Fibroblast of lung (primary cell): ENCODE measurements around the gene CTNNA1. TPM values are rescaled to one million over a fixed set of nuclear protein-coding genes. Genes with fewer than 3 reads are reported as not detected.

ENCODE experiments used
- DNase-seq, 2 donors: peaks; one replicate each; pipeline versions ENCODE4 v3.0.0 to v3.0.0-alpha.2; 2010; ENCODE audit warnings: low read depth in 2 of 2
- H2AFZ ChIP-seq: 2 replicates; pipeline ENCODE4 v1.5.1; 2012; ENCODE audit warnings: low read length, control low read depth, inconsistent platforms
- H3K27ac ChIP-seq: 2 replicates; pipeline ENCODE4 v1.5.1; 2011; ENCODE audit warnings: low read length, control low read depth; ENCODE audit not compliant: insufficient read depth
- H3K27me3 ChIP-seq: 2 replicates; pipeline ENCODE4 v1.5.1; 2011; ENCODE audit warnings: mild to moderate bottlenecking, low read length; ENCODE audit not compliant: control insufficient read depth, insufficient read depth
- H3K36me3 ChIP-seq: 2 replicates; pipeline ENCODE4 v1.5.1; 2011; ENCODE audit warnings: low read length; ENCODE audit not compliant: control insufficient read depth, insufficient read depth
- H3K4me1 ChIP-seq: 2 replicates; pipeline ENCODE4 v1.5.1; 2011; ENCODE audit warnings: low read length; ENCODE audit not compliant: control insufficient read depth, insufficient read depth; ENCODE audit errors: extremely low read depth
- H3K4me2 ChIP-seq: 2 replicates; pipeline ENCODE4 v1.5.1; 2011; ENCODE audit warnings: low read length, control low read depth; ENCODE audit not compliant: insufficient read depth; ENCODE audit errors: extremely low read depth
- H3K4me3 ChIP-seq, 4 experiments: fragments of 200-600 bp in 1 of 4; sonication (generic) in 1 of 4; replicated peaks in 1 of 4; 2 replicates each; pipeline ENCODE4 v1.5.1; 2011 to 2016; ENCODE audit warnings: low read length in 4 of 4, low read depth in 3 of 4, mild to moderate bottlenecking in 3 of 4, control low read depth in 2 of 4, inconsistent platforms in 1 of 4, mixed read lengths in 1 of 4; ENCODE audit not compliant: insufficient read depth in 1 of 4; ENCODE audit errors: control extremely low read depth in 1 of 4
- H3K79me2 ChIP-seq: 2 replicates; pipeline ENCODE4 v1.5.1; 2012; ENCODE audit warnings: mild to moderate bottlenecking, low read length, inconsistent platforms; ENCODE audit not compliant: control insufficient read depth, insufficient read depth
- H3K9ac ChIP-seq: 2 replicates; pipeline ENCODE4 v1.5.1; 2011; ENCODE audit warnings: mild to moderate bottlenecking, low read length, control low read depth; ENCODE audit not compliant: insufficient read depth
- H3K9me3 ChIP-seq: 2 replicates; pipeline ENCODE4 v1.5.1; 2012; ENCODE audit warnings: low read depth, low read length; ENCODE audit not compliant: control insufficient read depth, insufficient read depth
- H4K20me1 ChIP-seq: 2 replicates; pipeline ENCODE4 v1.5.1; 2011; ENCODE audit warnings: low read length; ENCODE audit not compliant: control insufficient read depth, insufficient read depth; ENCODE audit errors: extremely low read depth
- EZH2 ChIP-seq: IDR thresholded peaks from 2 replicates; pipeline ENCODE4 v1.5.1; 2012; ENCODE audit warnings: low read length, control low read depth, mild to moderate bottlenecking; ENCODE audit errors: missing control alignments
- polyA plus RNA-seq, 2 donors: library from polyadenylated mRNA; depleted of rRNA in 1 of 2; stranded (reverse) in 1 of 2; unstranded in 1 of 2; fragments of >200 nt; gene quantifications; 2 replicates each; pipeline ENCODE4 v1.2.1, GENCODE V29; 2011 to 2012; ENCODE audit warnings: missing spikeins in 1 of 2
- total RNA-seq: library from RNA; depleted of rRNA; stranded (reverse); fragments of >200 nt; gene quantifications from 2 replicates; pipeline ENCODE4 v1.2.1, GENCODE V29; 2014
- TF ChIP-seq, protein P1 (sequence below), 2 donors: IDR thresholded peaks in 1 of 2; conservative IDR thresholded peaks in 1 of 2; 1 replicate in 1 of 2; 2 replicates in 1 of 2; pipeline ENCODE4 v1.5.1; 2011 to 2012; ENCODE audit warnings: low read length in 2 of 2, control low read depth in 1 of 2, inconsistent platforms in 1 of 2, low read depth in 1 of 2, mild to moderate bottlenecking in 1 of 2

CTNNA1 gene
- total and polyA plus RNA-seq, 2 donors (not counting 1 experiment from before 2014, with no cell fraction given), result 181 to 557 TPM

GRCh38 chr5:138968601-138969000 is 215.4 kb downstream of the CTNNA1 start:
- DNase-seq, result no peak
- H3K9ac ChIP-seq, result no peak overlapping the region
- no peaks in the 10 kb centered on the region for H4K20me1 ChIP-seq
- H2AFZ ChIP-seq, result no peak overlapping the region
- no peaks in the 10 kb centered on the region for H3K79me2 ChIP-seq
- no peak overlapping the region for H3K4me2 ChIP-seq
- no peak overlapping the region for H3K27ac ChIP-seq
- H3K4me1 ChIP-seq, result peaks cover 3% of the 10 kb centered on the region
- TF ChIP-seq EZH2, result no peak
- TF ChIP-seq, protein P1, sequence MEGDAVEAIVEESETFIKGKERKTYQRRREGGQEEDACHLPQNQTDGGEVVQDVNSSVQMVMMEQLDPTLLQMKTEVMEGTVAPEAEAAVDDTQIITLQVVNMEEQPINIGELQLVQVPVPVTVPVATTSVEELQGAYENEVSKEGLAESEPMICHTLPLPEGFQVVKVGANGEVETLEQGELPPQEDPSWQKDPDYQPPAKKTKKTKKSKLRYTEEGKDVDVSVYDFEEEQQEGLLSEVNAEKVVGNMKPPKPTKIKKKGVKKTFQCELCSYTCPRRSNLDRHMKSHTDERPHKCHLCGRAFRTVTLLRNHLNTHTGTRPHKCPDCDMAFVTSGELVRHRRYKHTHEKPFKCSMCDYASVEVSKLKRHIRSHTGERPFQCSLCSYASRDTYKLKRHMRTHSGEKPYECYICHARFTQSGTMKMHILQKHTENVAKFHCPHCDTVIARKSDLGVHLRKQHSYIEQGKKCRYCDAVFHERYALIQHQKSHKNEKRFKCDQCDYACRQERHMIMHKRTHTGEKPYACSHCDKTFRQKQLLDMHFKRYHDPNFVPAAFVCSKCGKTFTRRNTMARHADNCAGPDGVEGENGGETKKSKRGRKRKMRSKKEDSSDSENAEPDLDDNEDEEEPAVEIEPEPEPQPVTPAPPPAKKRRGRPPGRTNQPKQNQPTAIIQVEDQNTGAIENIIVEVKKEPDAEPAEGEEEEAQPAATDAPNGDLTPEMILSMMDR (conservative IDR thresholded peaks at IDR 0.05 in 1 of 2, IDR thresholded peaks at IDR 0.05 in 1 of 2; ENCODE audit: low read depth in 1 of 2, low read length in 2 of 2), result no peak
- H3K4me3 ChIP-seq, result no peak overlapping the region
- no peaks in the 10 kb centered on the region for H3K36me3 ChIP-seq
- no peaks in the 10 kb centered on the region for H3K9me3 ChIP-seq
- no peaks in the 10 kb centered on the region for H3K27me3 ChIP-seq

- DNase-seq, result no peak
- Histone ChIP-seq H3K79me2 (no peaks in the 10 kb centered on the region), H3K36me3 (no peaks in the 10 kb centered on the region), H3K27ac (no peak overlapping the region), H2AFZ (no peak overlapping the region), H3K4me1 (peaks cover 5% of the 10 kb centered on the region), H3K4me3 (no peak overlapping the region), H3K27me3 (no peaks in the 10 kb centered on the region), H3K9me3 (no peaks in the 10 kb centered on the region), H3K9ac (no peak overlapping the region), H4K20me1 (no peaks in the 10 kb centered on the region), H3K4me2 (no peak overlapping the region)
- TF ChIP-seq, protein P1 (conservative IDR thresholded peaks at IDR 0.05 in 1 of 2, IDR thresholded peaks at IDR 0.05 in 1 of 2; ENCODE audit: low read depth in 1 of 2, low read length in 2 of 2), result no peak
- TF ChIP-seq EZH2, result no peak
Observed at GRCh38 chr5:138969323-138970002, 216.2 kb downstream of the CTNNA1 start.

DNA sequence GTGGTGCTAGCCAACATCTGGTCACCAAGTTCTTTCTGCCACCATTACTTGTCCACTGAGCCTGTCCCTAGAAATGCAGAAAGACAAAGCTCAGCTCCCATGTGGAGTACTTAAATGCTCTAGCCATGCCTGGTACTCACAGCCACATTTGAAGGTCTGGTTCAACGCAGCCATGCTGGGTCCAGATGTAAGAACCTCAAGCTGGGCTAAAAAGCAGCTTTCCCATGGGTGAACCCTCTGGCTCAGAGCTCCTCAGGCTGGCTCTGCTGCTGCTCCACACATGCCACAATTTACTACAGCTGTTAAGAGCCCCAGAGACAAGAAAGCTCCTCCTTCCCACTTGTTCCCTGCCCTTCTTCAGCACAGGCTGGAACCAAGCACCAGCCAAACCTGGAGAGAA is 219.0 kb downstream of the CTNNA1 start:
- H3K27me3 ChIP-seq, result no peaks in the 10 kb centered on the region
- H3K4me1 ChIP-seq, result peaks cover 12% of the 10 kb centered on the region
- no peak for DNase-seq
- no peaks in the 10 kb centered on the region for H3K9me3 ChIP-seq
- no peaks in the 10 kb centered on the region for H3K36me3 ChIP-seq
- H3K9ac ChIP-seq, result no peak overlapping the region
- TF ChIP-seq, protein P1 (conservative IDR thresholded peaks at IDR 0.05 in 1 of 2, IDR thresholded peaks at IDR 0.05 in 1 of 2; ENCODE audit: low read depth in 1 of 2, low read length in 2 of 2), result no peak
- TF ChIP-seq EZH2, result no peak
- no peak overlapping the region for H2AFZ ChIP-seq
- H4K20me1 ChIP-seq, result no peaks in the 10 kb centered on the region
- no peak overlapping the region for H3K27ac ChIP-seq
- H3K4me3 ChIP-seq, result no peak overlapping the region
- H3K4me2 ChIP-seq, result no peak overlapping the region
- H3K79me2 ChIP-seq, result no peaks in the 10 kb centered on the region
